Suprapubic skin (tissue), 4 donors: ENCODE measurements around the gene UBE2G1. TPM values are rescaled to one million over a fixed set of nuclear protein-coding genes. Genes with fewer than 3 reads are reported as not detected.
A peak's percentile ranks its signal among the peaks of the same experiment; 100 is the strongest.

Experiments used
- DNase-seq, 2 donors: peaks; one replicate each; pipeline ENCODE4 v3.0.0-alpha.2; 2019; ENCODE audit warnings: low spot score in 2 of 2
- H3K27ac ChIP-seq: fragments of 200-600 bp; sonication (generic); one replicate; pipeline ENCODE4 v1.5.1; 2019
- H3K27me3 ChIP-seq: fragments of 200-600 bp; sonication (generic); one replicate; pipeline ENCODE4 v1.5.1; 2019
- H3K36me3 ChIP-seq: fragments of 200-600 bp; sonication (generic); one replicate; pipeline ENCODE4 v1.5.1; 2019
- H3K4me1 ChIP-seq: fragments of 200-600 bp; sonication (generic); one replicate; pipeline ENCODE4 v1.5.1; 2019
- H3K4me3 ChIP-seq: fragments of 200-600 bp; sonication (generic); one replicate; pipeline ENCODE4 v1.5.1; 2019; ENCODE audit warnings: mild to moderate bottlenecking
- H3K9me3 ChIP-seq: fragments of 200-600 bp; sonication (generic); one replicate; pipeline ENCODE4 v1.5.1; 2019
- CTCF ChIP-seq, 2 donors: fragments of 200-600 bp in 1 of 2; fragments of 450-650 bp in 1 of 2; sonication (generic) in 1 of 2; IDR thresholded peaks; one replicate each; pipeline ENCODE4 v1.5.1; 2016 to 2019; ENCODE audit warnings: antibody characterized with exemption in 2 of 2, mild to moderate bottlenecking in 1 of 2, moderate library complexity in 1 of 2
- EP300 ChIP-seq: sonication (generic); formaldehyde crosslinking; IDR thresholded peaks from one replicate; pipeline ENCODE4 v1.6.1; 2017; ENCODE audit warnings: antibody characterized with exemption
- POLR2A ChIP-seq, 2 donors: fragments of 450-650 bp; IDR thresholded peaks; one replicate each; pipeline ENCODE4 v1.6.1; 2017; ENCODE audit warnings: antibody characterized with exemption in 2 of 2, mild to moderate bottlenecking in 2 of 2, moderate library complexity in 2 of 2
- POLR2AphosphoS5 ChIP-seq, 3 donors: sonication (generic); formaldehyde crosslinking; IDR thresholded peaks; one replicate each; pipeline ENCODE4 v1.6.1; 2017; ENCODE audit warnings: antibody characterized with exemption in 3 of 3
- WGBS: methylation state at CpG from one replicate; pipeline ENCODE4 v1.1.5; 2018; 5-methylcytosine and 5-hydroxymethylcytosine counted together
- total RNA-seq, 4 donors: library from RNA; depleted of rRNA; stranded (reverse); fragments of >200 nt; gene quantifications; one replicate each; pipeline ENCODE4 v1.1.0, GENCODE V29; 2016

UBE2G1 gene
- total RNA-seq, 4 donors from 2014 or later, result 53.4 to 75.4 (median 67.4) TPM

GRCh38 chr17:4331614-4332013 is 34.9 kb downstream of the UBE2G1 start:
- TF ChIP-seq CTCF (IDR thresholded peaks at IDR 0.05) (no peak), POLR2AphosphoS5 (IDR thresholded peaks at IDR 0.05) (no peak), EP300 (no peak), POLR2A (IDR thresholded peaks at IDR 0.05) (no peak)
- H3K27ac ChIP-seq, result no peak overlapping the region

GRCh38 chr17:4329838-4330237 is 36.6 kb downstream of the UBE2G1 start:
- H3K4me3 ChIP-seq, result no peak overlapping the region
- H3K9me3 ChIP-seq, result no peaks in the 10 kb centered on the region
- DNase-seq, result no peak
- no peaks in the 10 kb centered on the region for H3K36me3 ChIP-seq
- peaks cover 48% of the 10 kb centered on the region for H3K4me1 ChIP-seq
- 37% methylated on average over 7 of the region's 7 CpGs for WGBS
- no peak overlapping the region for H3K27ac ChIP-seq
- TF ChIP-seq CTCF (IDR thresholded peaks at IDR 0.05) (no peak), EP300 (no peak), POLR2A (IDR thresholded peaks at IDR 0.05) (no peak), POLR2AphosphoS5 (IDR thresholded peaks at IDR 0.05) (no peak)
- no peaks in the 10 kb centered on the region for H3K27me3 ChIP-seq

More at GRCh38 chr17:4331614-4332013, 34.9 kb downstream of the UBE2G1 start:
- Histone ChIP-seq H3K4me3 (no peak overlapping the region), H3K9me3 (no peaks in the 10 kb centered on the region), H3K27me3 (no peaks in the 10 kb centered on the region), H3K4me1 (peaks cover 52% of the 10 kb centered on the region), H3K36me3 (no peaks in the 10 kb centered on the region)
- WGBS, result 72% methylated on average over 7 of the region's 7 CpGs
- no peak for DNase-seq

GRCh38 chr17:4327606-4328005 is 38.9 kb downstream of the UBE2G1 start:
- Histone ChIP-seq H3K4me1 (peaks cover 35% of the 10 kb centered on the region), H3K36me3 (no peaks in the 10 kb centered on the region), H3K27ac (peak overlapping the region; percentile 12), H3K9me3 (no peaks in the 10 kb centered on the region), H3K4me3 (no peak overlapping the region), H3K27me3 (no peaks in the 10 kb centered on the region)
- 44% methylated on average over 5 of the region's 5 CpGs for WGBS
- no peak for TF ChIP-seq POLR2A (IDR thresholded peaks at IDR 0.05)
- no peak for TF ChIP-seq POLR2AphosphoS5 (IDR thresholded peaks at IDR 0.05)
- no peak for TF ChIP-seq EP300
- no peak for TF ChIP-seq CTCF (IDR thresholded peaks at IDR 0.05)
- DNase-seq, result no peak

- Histone ChIP-seq H3K36me3 (no peaks in the 10 kb centered on the region), H3K27ac (peak overlapping the region; percentile 12), H3K4me1 (peaks cover 28% of the 10 kb centered on the region), H3K9me3 (no peaks in the 10 kb centered on the region), H3K27me3 (no peaks in the 10 kb centered on the region), H3K4me3 (no peak overlapping the region)
- no peak for DNase-seq
- WGBS, result 51% methylated on average over 2 of the region's 2 CpGs
- TF ChIP-seq POLR2AphosphoS5 (IDR thresholded peaks at IDR 0.05) (no peak), CTCF (IDR thresholded peaks at IDR 0.05) (no peak), EP300 (no peak), POLR2A (IDR thresholded peaks at IDR 0.05) (no peak)
These were observed 39.9 kb downstream of the UBE2G1 start for GRCh38 chr17:4326608-4327007.

GRCh38 chr17:4326112-4326511 is 40.4 kb downstream of the UBE2G1 start:
- Histone ChIP-seq H3K27me3 (no peaks in the 10 kb centered on the region), H3K4me3 (no peak overlapping the region), H3K4me1 (peaks cover 27% of the 10 kb centered on the region), H3K9me3 (no peaks in the 10 kb centered on the region), H3K27ac (no peak overlapping the region), H3K36me3 (no peaks in the 10 kb centered on the region)
- no peak for DNase-seq
- TF ChIP-seq CTCF (IDR thresholded peaks at IDR 0.05), result no peak
